A549 (cell line): ENCODE data around the gene SSH2. TPM values are rescaled to one million over a fixed set of nuclear protein-coding genes. Genes with fewer than 3 reads are reported as not detected.
A peak's percentile ranks its signal among the peaks of the same experiment; 100 is the strongest.

ENCODE experiments used
- ATAC-seq, 2 experiments: fragments of 200-7000 bp in 1 of 2; fragments of >200 bp in 1 of 2; cut with Nextera tagmentation in 1 of 2; cut with Tn5 transposase in 1 of 2; 3 replicates each; pipeline versions ENCODE4 v1.8.0 to v1.9.1; 2018 to 2020; ENCODE audit warnings: mild to moderate bottlenecking in 1 of 2, moderate library complexity in 1 of 2
- CTCF ChIA-PET: fragments of 300-600 bp; sonication (Branson Sonifier 250); formaldehyde crosslinking; extraction: SDS; loops from one replicate; lab custom pipeline; 2021; ENCODE audit warnings: antibody characterized with exemption, inconsistent platforms; lab: Yijun Ruan, JAX
- POLR2A ChIA-PET: fragments of 350-600 bp; formaldehyde crosslinking; extraction: SDS; loops from one replicate; lab custom pipeline; 2021; ENCODE audit warnings: antibody characterized with exemption, inconsistent platforms; lab: Yijun Ruan, JAX
- DNase-seq, 2 experiments: peaks; one replicate each; pipeline versions ENCODE4 v3.0.0 to v3.0.0-alpha.2; 2011 to 2016; ENCODE audit warnings: low read depth in 1 of 2, low spot score in 1 of 2
- FAIRE-seq: peaks from 2 replicates; lab custom pipeline; 2011; peaks lifted over from hg19 to GRCh38; lab: Jason Lieb, UNC
- H3K27ac ChIP-seq, 2 experiments: fragments of >200 bp; sonication (Bioruptor Twin); formaldehyde crosslinking; 3 replicates each; pipeline ENCODE4 v1.5.1; 2016 to 2017
- H3K4me1 ChIP-seq: fragments of >200 bp; sonication (Bioruptor Twin); formaldehyde crosslinking; 3 replicates; pipeline ENCODE4 v1.6.1; 2016
- H3K4me2 ChIP-seq: fragments of >200 bp; sonication (Bioruptor Twin); formaldehyde crosslinking; 3 replicates; pipeline ENCODE4 v1.6.1; 2016
- H3K4me3 ChIP-seq: fragments of >200 bp; sonication (Bioruptor Twin); formaldehyde crosslinking; 3 replicates; pipeline ENCODE4 v1.5.1; 2016
- H3K9me3 ChIP-seq: fragments of >200 bp; sonication (Bioruptor Twin); formaldehyde crosslinking; 3 replicates; pipeline ENCODE4 v1.6.1; 2016
- CBX2 ChIP-seq: fragments of 200-600 bp; sonication (generic); IDR thresholded peaks from 2 replicates; pipeline ENCODE4 v1.6.1; 2016; ENCODE audit warnings: low read depth, mild to moderate bottlenecking, borderline replicate concordance
- CBX8 ChIP-seq: fragments of 200-600 bp; sonication (generic); IDR thresholded peaks from 2 replicates; pipeline ENCODE4 v1.6.1; 2016
- EHMT2 ChIP-seq: fragments of 200-600 bp; sonication (generic); IDR thresholded peaks from 2 replicates; pipeline ENCODE4 v1.6.1; 2016; ENCODE audit warnings: antibody characterized with exemption, low read depth, mild to moderate bottlenecking, moderate library complexity
- FOXS1 ChIP-seq: fragments of 250-450 bp; sonication (Bioruptor Pico); IDR thresholded peaks from 2 replicates; pipeline ENCODE4 v1.5.0; 2020; ENCODE audit warnings: mild to moderate bottlenecking, moderate library complexity
- HOXB5 ChIP-seq: fragments of 250-450 bp; sonication (Bioruptor Pico); IDR thresholded peaks from 2 replicates; pipeline ENCODE4 v1.5.0; 2020; ENCODE audit warnings: mild to moderate bottlenecking, moderate library complexity
- KDM5A ChIP-seq: fragments of 200-600 bp; sonication (generic); IDR thresholded peaks from 2 replicates; pipeline ENCODE4 v1.6.1; 2016; ENCODE audit warnings: antibody characterized with exemption, mild to moderate bottlenecking
- MYC ChIP-seq: IDR thresholded peaks from 2 replicates; pipeline ENCODE4 v1.6.1; 2012; ENCODE audit warnings: mild to moderate bottlenecking, inconsistent platforms, low read length, improper control_type of control experiment, borderline replicate concordance
- RARB ChIP-seq: fragments of 250-450 bp; sonication (Bioruptor Pico); IDR thresholded peaks from 2 replicates; pipeline ENCODE4 v1.8.0; 2021; ENCODE audit warnings: mild to moderate bottlenecking, moderate library complexity
- TFCP2L1 ChIP-seq: fragments of 250-450 bp; sonication (Bioruptor Pico); IDR thresholded peaks from 2 replicates; pipeline ENCODE4 v1.5.0; 2021; ENCODE audit warnings: mild to moderate bottlenecking
- TP53 ChIP-seq: fragments of 250-450 bp; sonication (Bioruptor Pico); IDR thresholded peaks from 2 replicates; pipeline ENCODE4 v1.5.0; 2021; ENCODE audit warnings: mild to moderate bottlenecking, moderate library complexity
- WGBS: methylation state at CpG from one replicate; pipeline ENCODE4 v1.1.6; 2017; ENCODE audit errors: missing lambda C conversion rate; 5-methylcytosine and 5-hydroxymethylcytosine counted together
- polyA plus RNA-seq, 4 experiments: library from polyadenylated mRNA; depleted of rRNA in 3 of 4; stranded (reverse); fragments of >200 nt; fragmentation: RNase III in 1 of 4; extraction: RNeasy Plus Mini Kit Qiagen cat#74134 plus additional on column Dnase treatment in 1 of 4; gene quantifications; 2 replicates in 3 of 4; 3 replicates in 1 of 4; pipeline ENCODE4 v1.2.3, GENCODE V29; 2011 to 2017
- TF ChIP-seq, protein P1 (sequence below): IDR thresholded peaks from 2 replicates; pipeline ENCODE4 v1.6.1; 2012; ENCODE audit warnings: low read depth, borderline replicate concordance
- TF ChIP-seq, protein P2 (sequence below): fragments of 450-650 bp; IDR thresholded peaks from 2 replicates; pipeline ENCODE4 v1.6.1; 2014; ENCODE audit warnings: antibody characterized with exemption
- TF ChIP-seq, protein P3 (sequence below): fragments of 200-600 bp; sonication (generic); IDR thresholded peaks from 2 replicates; pipeline ENCODE4 v1.6.1; 2016; ENCODE audit warnings: antibody characterized with exemption, mild to moderate bottlenecking, moderate library complexity
- TF ChIP-seq, protein P4 (sequence below): fragments of >200 bp; sonication (Bioruptor Twin); formaldehyde crosslinking; IDR thresholded peaks from 3 replicates; pipeline ENCODE4 v1.5.1; 2016

SSH2 gene
- polyA plus RNA-seq, 2 of the 4 experiments (the other 2 are of a cell fraction) = 20.7 to 24.5 TPM

DNA sequence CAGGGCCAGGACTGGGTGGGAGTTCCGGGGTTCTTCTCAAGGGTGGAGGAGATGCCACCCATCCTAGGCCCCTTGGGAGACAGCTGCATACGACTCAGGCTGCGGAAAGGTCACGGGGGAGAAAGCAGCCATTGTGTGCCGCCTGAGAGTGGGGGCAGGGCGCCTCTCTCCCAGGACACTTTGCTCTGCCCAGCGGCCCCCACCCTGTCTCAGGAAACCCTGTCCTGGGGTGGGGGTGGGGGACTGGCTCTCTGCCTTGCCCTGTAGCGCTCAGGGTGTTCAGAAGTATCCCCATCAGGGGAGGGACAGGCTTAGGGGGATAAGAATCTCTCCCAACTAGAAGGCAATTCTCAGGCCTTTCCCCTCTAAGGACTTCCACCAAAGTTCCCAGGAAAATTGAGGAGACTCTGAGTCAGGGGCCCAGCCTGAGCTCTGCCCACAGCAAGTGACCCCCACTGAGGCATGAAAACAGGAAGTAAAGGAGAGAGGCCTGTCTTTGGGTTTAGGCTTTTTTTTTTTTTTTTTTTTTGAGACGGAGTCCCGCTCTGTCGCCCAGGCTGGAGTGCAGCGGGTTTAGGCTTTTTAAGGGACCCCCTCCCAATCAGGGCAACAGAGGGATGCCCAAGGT lies 345.5 kb downstream of the SSH2 start:
- POLR2A ChIA-PET = no interaction called here
- Histone ChIP-seq H3K4me2 (no peak overlapping the region; the same call in 2 of the 3 replicates), H3K9me3 (no peaks in the 10 kb centered on the region), H3K4me3 (no peak overlapping the region)
- FAIRE-seq (no peak), ATAC-seq (no peak)
- 93% methylated on average over 11 of the region's 12 CpGs for WGBS
- no peak for TF ChIP-seq HOXB5 (CRISPR knock-in tag)
- no peak for TF ChIP-seq TFCP2L1 (CRISPR knock-in tag)
- TF ChIP-seq, protein P1, sequence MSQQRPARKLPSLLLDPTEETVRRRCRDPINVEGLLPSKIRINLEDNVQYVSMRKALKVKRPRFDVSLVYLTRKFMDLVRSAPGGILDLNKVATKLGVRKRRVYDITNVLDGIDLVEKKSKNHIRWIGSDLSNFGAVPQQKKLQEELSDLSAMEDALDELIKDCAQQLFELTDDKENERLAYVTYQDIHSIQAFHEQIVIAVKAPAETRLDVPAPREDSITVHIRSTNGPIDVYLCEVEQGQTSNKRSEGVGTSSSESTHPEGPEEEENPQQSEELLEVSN = no peak
- TF ChIP-seq KDM5A = no peak
- TF ChIP-seq, protein P2, sequence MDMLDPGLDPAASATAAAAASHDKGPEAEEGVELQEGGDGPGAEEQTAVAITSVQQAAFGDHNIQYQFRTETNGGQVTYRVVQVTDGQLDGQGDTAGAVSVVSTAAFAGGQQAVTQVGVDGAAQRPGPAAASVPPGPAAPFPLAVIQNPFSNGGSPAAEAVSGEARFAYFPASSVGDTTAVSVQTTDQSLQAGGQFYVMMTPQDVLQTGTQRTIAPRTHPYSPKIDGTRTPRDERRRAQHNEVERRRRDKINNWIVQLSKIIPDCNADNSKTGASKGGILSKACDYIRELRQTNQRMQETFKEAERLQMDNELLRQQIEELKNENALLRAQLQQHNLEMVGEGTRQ = no peak
- no peak for TF ChIP-seq FOXS1 (CRISPR knock-in tag)
- TF ChIP-seq, all 56 proteins: peak for 0
- Histone ChIP-seq H3K27ac (peak overlapping the region in 1 of 2 experiments; percentile 62; a peak in 2 of 6 replicates), H3K4me1 (peaks cover 48% of the 10 kb centered on the region)
- CTCF ChIA-PET = interaction anchor here (1.0 to 24.0 kb wide), 5 partner anchors 8 to 214 kb away, joined by 4 to 474 read pairs (median 383); partner anchors contain the start of genes ABHD15, ANKRD13B, CORO6 and TP53I13
- no peak for DNase-seq

DNA sequence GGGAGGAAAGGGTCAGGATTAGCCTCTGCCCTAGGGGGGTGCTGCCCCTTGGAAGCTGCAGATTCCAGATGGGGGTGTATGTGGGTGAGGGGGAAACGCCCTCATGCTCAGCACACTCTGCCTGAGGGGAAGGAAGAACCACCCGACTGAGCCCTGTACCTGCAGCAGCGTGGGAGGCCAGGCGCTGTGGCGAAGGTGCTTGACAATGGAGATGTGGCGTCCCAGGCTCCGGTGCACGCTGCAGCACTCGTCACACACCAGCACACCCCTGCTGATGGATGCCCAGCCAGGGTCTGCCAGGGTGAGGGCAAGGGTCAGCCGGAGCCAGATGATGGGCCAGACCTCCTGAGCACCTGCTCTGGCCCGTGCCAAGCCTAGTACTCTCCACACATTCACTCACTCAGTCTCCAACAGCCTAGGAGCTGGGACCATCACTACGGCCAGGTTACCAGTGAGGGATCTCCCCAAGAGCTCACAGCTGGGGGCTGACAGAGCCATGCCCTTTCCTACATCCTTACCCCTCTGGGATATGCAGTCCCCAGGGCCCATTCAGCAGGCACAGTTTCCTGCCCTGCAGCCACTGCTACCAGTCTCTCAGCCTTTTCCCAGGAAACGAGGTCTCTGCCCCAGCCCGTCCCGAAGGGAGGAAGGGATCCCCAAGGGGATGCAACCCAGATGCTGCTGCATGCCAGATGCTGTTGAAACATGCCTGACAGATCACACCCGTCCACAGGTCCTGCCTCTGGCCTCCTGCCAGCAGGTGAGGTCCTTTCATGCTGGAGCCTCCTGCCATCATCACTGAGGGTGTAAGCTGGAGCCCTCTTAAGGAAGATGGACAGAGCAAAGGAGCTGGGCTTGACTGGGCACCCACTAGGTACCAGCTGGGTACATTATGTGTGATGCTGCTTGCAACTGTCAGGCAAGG lies 346.4 kb downstream of the SSH2 start:
- DNase-seq (no peak), ATAC-seq (no peak), FAIRE-seq (no peak)
- ChIA-PET CTCF (interaction anchor here (1.0 to 24.0 kb wide), 6 partner anchors 9 to 348 kb away, joined by 4 to 474 read pairs (median 210); partner anchors contain the start of genes ABHD15, ANKRD13B, CORO6 and TP53I13), POLR2A (interaction anchor here (1.0 kb wide), 1 partner anchor 8 kb away, joined by 3 read pairs; no protein-coding TSS in a partner anchor)
- no peaks in the 10 kb centered on the region for H3K9me3 ChIP-seq
- TF ChIP-seq CBX2 = no peak
- no peak for TF ChIP-seq KDM5A
- TF ChIP-seq MYC = no peak
- no peak for TF ChIP-seq CBX8
- no peak for TF ChIP-seq EHMT2
- no peak overlapping the region; a peak in 1 of 6 replicates for H3K27ac ChIP-seq
- peaks cover 48% of the 10 kb centered on the region for H3K4me1 ChIP-seq
- H3K4me2 ChIP-seq = no peak overlapping the region
- 92% methylated on average over 16 of the region's 16 CpGs for WGBS
- no peak overlapping the region for H3K4me3 ChIP-seq

DNA sequence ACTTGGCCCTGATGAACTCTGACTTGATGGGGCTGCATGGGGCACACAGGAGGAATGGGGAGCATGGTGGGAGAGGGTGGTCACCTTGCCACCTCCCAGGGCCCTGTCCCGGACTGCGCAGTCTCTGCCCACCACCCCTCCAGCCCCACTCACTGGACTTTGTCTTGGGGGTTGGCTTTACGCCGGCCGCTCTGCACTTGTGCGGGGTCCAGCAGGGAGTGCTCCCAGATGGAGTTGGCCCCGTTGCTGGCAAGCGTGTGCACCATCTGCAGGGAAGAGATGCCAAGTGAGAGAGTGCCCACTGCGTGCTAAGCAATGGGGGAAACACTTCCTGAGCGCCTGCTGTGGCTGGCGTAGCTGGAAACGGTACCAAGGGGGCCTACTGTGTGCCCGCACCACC lies 347.3 kb downstream of the SSH2 start:
- H3K4me2 ChIP-seq = no peak overlapping the region
- POLR2A ChIA-PET = no interaction called here
- peaks cover 42% of the 10 kb centered on the region for H3K4me1 ChIP-seq
- ATAC-seq (no peak), FAIRE-seq (no peak), DNase-seq (no peak)
- 94% methylated on average over 9 of the region's 13 CpGs for WGBS
- no peak overlapping the region for H3K27ac ChIP-seq
- CTCF ChIA-PET = interaction anchor here (0.6 to 24.0 kb wide), 11 partner anchors 10 to 512 kb away, joined by 3 to 474 read pairs (median 36); partner anchors contain the start of genes ABHD15, ANKRD13B, CORO6 and TP53I13
- no peaks in the 10 kb centered on the region for H3K9me3 ChIP-seq
- TF ChIP-seq, protein P3, sequence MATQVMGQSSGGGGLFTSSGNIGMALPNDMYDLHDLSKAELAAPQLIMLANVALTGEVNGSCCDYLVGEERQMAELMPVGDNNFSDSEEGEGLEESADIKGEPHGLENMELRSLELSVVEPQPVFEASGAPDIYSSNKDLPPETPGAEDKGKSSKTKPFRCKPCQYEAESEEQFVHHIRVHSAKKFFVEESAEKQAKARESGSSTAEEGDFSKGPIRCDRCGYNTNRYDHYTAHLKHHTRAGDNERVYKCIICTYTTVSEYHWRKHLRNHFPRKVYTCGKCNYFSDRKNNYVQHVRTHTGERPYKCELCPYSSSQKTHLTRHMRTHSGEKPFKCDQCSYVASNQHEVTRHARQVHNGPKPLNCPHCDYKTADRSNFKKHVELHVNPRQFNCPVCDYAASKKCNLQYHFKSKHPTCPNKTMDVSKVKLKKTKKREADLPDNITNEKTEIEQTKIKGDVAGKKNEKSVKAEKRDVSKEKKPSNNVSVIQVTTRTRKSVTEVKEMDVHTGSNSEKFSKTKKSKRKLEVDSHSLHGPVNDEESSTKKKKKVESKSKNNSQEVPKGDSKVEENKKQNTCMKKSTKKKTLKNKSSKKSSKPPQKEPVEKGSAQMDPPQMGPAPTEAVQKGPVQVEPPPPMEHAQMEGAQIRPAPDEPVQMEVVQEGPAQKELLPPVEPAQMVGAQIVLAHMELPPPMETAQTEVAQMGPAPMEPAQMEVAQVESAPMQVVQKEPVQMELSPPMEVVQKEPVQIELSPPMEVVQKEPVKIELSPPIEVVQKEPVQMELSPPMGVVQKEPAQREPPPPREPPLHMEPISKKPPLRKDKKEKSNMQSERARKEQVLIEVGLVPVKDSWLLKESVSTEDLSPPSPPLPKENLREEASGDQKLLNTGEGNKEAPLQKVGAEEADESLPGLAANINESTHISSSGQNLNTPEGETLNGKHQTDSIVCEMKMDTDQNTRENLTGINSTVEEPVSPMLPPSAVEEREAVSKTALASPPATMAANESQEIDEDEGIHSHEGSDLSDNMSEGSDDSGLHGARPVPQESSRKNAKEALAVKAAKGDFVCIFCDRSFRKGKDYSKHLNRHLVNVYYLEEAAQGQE = no peak
- TF ChIP-seq TP53 = no peak
- no peak for TF ChIP-seq RARB (CRISPR knock-in tag)
- TF ChIP-seq, protein P4, sequence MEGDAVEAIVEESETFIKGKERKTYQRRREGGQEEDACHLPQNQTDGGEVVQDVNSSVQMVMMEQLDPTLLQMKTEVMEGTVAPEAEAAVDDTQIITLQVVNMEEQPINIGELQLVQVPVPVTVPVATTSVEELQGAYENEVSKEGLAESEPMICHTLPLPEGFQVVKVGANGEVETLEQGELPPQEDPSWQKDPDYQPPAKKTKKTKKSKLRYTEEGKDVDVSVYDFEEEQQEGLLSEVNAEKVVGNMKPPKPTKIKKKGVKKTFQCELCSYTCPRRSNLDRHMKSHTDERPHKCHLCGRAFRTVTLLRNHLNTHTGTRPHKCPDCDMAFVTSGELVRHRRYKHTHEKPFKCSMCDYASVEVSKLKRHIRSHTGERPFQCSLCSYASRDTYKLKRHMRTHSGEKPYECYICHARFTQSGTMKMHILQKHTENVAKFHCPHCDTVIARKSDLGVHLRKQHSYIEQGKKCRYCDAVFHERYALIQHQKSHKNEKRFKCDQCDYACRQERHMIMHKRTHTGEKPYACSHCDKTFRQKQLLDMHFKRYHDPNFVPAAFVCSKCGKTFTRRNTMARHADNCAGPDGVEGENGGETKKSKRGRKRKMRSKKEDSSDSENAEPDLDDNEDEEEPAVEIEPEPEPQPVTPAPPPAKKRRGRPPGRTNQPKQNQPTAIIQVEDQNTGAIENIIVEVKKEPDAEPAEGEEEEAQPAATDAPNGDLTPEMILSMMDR = no peak
- no peak overlapping the region for H3K4me3 ChIP-seq
